Smooth muscle cell (in vitro differentiated cells): ENCODE measurements around the gene CFAP74. TPM values are rescaled to one million over a fixed set of nuclear protein-coding genes. Genes with fewer than 3 reads are reported as not detected.

ENCODE experiments used
- DNase-seq: peaks from one replicate; lab custom pipeline; 2025; ENCODE audit not compliant: unreplicated experiment; lab: John Stamatoyannopoulos, UW
- H2AFZ ChIP-seq: fragments of 200-600 bp; sonication (generic); 2 replicates; pipeline ENCODE4 v1.6.0; 2016; ENCODE audit warnings: antibody characterized with exemption, low read depth, mild to moderate bottlenecking
- H3F3A ChIP-seq: fragments of 200-600 bp; sonication (generic); 2 replicates; pipeline ENCODE4 v1.6.0; 2017; ENCODE audit warnings: antibody characterized with exemption, low read depth
- H3K27ac ChIP-seq: fragments of 200-600 bp; sonication (generic); 2 replicates; pipeline ENCODE4 v1.5.1; 2016; ENCODE audit warnings: low read depth, mild to moderate bottlenecking
- H3K27me3 ChIP-seq: fragments of 200-600 bp; sonication (generic); 2 replicates; pipeline ENCODE4 v1.6.1; 2016; ENCODE audit warnings: low read depth, mild to moderate bottlenecking
- H3K36me3 ChIP-seq: fragments of 200-600 bp; sonication (generic); 2 replicates; pipeline ENCODE4 v1.5.1; 2016; ENCODE audit warnings: low read depth
- H3K4me1 ChIP-seq: fragments of 200-600 bp; sonication (generic); 2 replicates; pipeline ENCODE4 v1.5.1; 2016; ENCODE audit warnings: low read depth
- H3K4me2 ChIP-seq: fragments of 200-600 bp; sonication (generic); 2 replicates; pipeline ENCODE4 v1.6.0; 2016; ENCODE audit warnings: mild to moderate bottlenecking
- H3K4me3 ChIP-seq: fragments of 200-600 bp; sonication (generic); 2 replicates; pipeline ENCODE4 v1.5.1; 2016; ENCODE audit warnings: mild to moderate bottlenecking
- H3K79me2 ChIP-seq: fragments of 200-600 bp; sonication (generic); 2 replicates; pipeline ENCODE4 v1.6.0; 2016; ENCODE audit warnings: low read depth, mild to moderate bottlenecking
- H3K9ac ChIP-seq: fragments of 200-600 bp; sonication (generic); 2 replicates; pipeline ENCODE4 v1.6.0; 2016; ENCODE audit warnings: low read depth
- H3K9me3 ChIP-seq: fragments of 200-600 bp; sonication (generic); replicated peaks from 2 replicates; pipeline ENCODE4 v1.5.1; 2016; ENCODE audit warnings: low read depth
- H4K20me1 ChIP-seq: fragments of 200-600 bp; sonication (generic); 2 replicates; pipeline ENCODE4 v1.6.0; 2016; ENCODE audit warnings: low read depth
- CTCF ChIP-seq: fragments of 200-600 bp; sonication (generic); IDR thresholded peaks from 2 replicates; pipeline ENCODE4 v1.5.1; 2017; ENCODE audit warnings: borderline replicate concordance, mild to moderate bottlenecking, antibody characterized with exemption; ENCODE audit not compliant: insufficient read depth, poor library complexity, severe bottlenecking
- WGBS: methylation state at CpG from one replicate; pipeline ENCODE4 v1.1.7; 2016; ENCODE audit warnings: low lambda C conversion rate; 5-methylcytosine and 5-hydroxymethylcytosine counted together
- polyA plus RNA-seq: library from polyadenylated mRNA; unstranded; fragments of >200 nt; fragmentation: Nextera tagmentation; extraction: Ambion mirVana; gene quantifications from 2 replicates; pipeline ENCODE4 v1.2.1, GENCODE V29; 2016
- total RNA-seq: library from RNA; depleted of rRNA; stranded (reverse); fragments of >200 nt; gene quantifications from 2 replicates; pipeline ENCODE4 v1.2.3, GENCODE V29; 2014

The CFAP74 gene
- total and polyA plus RNA-seq, 2 experiments from 2014 or later = not detected

DNA sequence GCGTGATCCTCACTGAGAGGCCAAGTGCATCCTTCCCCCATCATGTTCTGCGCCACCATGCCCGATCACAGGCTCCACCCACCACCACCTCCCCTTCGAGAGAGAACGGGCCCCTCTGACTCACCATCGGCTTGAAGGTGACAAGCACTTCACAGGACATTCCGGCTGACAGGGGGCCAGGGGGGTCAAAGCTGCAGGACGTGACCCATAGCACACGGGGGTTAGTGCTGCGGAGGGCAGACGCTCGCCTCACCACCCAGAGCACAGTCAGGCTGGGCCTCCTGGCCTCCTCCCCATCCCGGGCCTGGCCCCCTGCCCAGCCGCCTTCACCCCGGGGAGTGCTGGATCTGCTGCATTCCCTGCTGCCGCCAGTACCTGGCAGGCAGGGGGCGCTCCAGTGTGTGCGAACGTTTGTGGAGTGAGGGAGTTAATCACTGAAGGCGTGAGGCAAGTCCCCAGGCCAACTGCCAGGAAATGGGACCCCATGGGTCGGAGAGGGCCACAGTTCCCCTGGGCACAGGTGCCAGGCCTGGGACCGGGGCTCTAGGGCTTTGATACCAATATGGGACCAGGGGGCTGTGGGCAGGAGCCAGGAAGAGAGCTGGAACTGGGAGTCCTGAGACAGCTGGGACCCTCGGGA lies 43.6 kb downstream of the CFAP74 start:
- Histone ChIP-seq H3K4me3 (no peak overlapping the region), H2AFZ (no peak overlapping the region), H3K4me2 (peak overlapping the region; percentile 72), H3K27me3 (no peaks in the 10 kb centered on the region), H3F3A (no peaks in the 10 kb centered on the region), H3K36me3 (no peaks in the 10 kb centered on the region), H4K20me1 (no peaks in the 10 kb centered on the region), H3K9me3 (no peaks in the 10 kb centered on the region), H3K79me2 (no peaks in the 10 kb centered on the region), H3K4me1 (no peaks in the 10 kb centered on the region), H3K9ac (no peak overlapping the region), H3K27ac (no peak overlapping the region)
- DNase-seq = peak; percentile 44
- WGBS = 12% methylated on average over 23 of the region's 23 CpGs
- peak; percentile 74 for TF ChIP-seq CTCF

DNA sequence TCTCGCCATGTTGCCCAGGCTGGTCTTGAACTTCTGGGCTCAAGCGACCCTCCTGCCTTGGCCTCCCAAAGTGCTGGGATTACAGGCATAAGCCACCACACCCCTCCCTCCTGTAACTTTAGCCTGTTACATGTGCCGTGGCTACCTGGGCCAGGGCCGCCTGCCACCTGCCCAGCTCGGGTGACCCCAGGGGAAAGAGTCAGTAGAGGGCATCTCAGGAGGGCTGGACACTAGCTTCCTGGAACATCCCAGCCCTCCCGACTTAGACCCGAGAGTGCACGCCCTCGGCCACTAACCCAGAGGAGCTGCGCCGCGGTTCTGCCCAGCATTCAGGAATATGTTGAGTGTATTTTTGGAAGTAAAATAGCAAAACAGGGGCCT lies 44.1 kb downstream of the CFAP74 start:
- H4K20me1 ChIP-seq = no peaks in the 10 kb centered on the region
- H3K9me3 ChIP-seq = no peaks in the 10 kb centered on the region
- no peak overlapping the region for H3K4me3 ChIP-seq
- peak overlapping the region; percentile 72 for H3K4me2 ChIP-seq
- no peak overlapping the region for H3K27ac ChIP-seq
- H3K4me1 ChIP-seq = no peaks in the 10 kb centered on the region
- H3K27me3 ChIP-seq = no peaks in the 10 kb centered on the region
- TF ChIP-seq CTCF = no peak
- H3K9ac ChIP-seq = no peak overlapping the region
- 85% methylated on average over 12 of the region's 12 CpGs for WGBS
- H3F3A ChIP-seq = no peaks in the 10 kb centered on the region
- DNase-seq = no peak
- no peak overlapping the region for H2AFZ ChIP-seq
- H3K79me2 ChIP-seq = no peaks in the 10 kb centered on the region
- no peaks in the 10 kb centered on the region for H3K36me3 ChIP-seq

GRCh38 chr1:1958071-1958541 lies 45.5 kb downstream of the CFAP74 start:
- Histone ChIP-seq H3K79me2 (no peaks in the 10 kb centered on the region), H3K4me2 (no peak overlapping the region), H3K4me3 (no peak overlapping the region), H3F3A (no peaks in the 10 kb centered on the region), H2AFZ (no peak overlapping the region), H3K9ac (no peak overlapping the region), H3K27ac (no peak overlapping the region), H3K36me3 (no peaks in the 10 kb centered on the region), H3K9me3 (no peaks in the 10 kb centered on the region), H4K20me1 (no peaks in the 10 kb centered on the region), H3K27me3 (no peaks in the 10 kb centered on the region), H3K4me1 (no peaks in the 10 kb centered on the region)
- WGBS = 87% methylated on average over 29 of the region's 29 CpGs
- no peak for TF ChIP-seq CTCF
- DNase-seq = no peak

DNA sequence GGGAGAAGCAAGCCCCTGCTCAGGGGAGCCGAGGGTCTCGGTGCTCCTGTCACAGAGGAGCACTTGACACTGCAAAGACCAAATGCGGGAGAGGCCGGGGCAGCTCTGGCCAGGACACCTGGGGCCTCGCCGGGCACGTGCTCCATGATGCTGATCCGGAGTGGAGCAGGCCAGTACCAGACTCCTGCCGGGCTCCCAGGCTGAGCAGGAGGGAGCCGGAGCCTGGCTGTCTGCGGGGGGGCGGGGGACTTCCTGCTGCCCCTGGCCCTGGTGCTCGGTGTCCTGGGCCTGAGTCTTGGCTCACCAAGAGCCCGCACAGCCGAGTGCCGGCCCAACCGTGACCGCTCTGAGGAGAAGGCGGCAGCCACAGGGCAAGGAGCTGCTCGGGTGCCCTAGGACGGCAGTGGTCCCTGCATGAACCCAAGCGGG lies 46.0 kb downstream of the CFAP74 start:
- TF ChIP-seq CTCF = no peak
- Histone ChIP-seq H3K4me1 (no peaks in the 10 kb centered on the region), H3K4me3 (no peak overlapping the region), H3F3A (no peaks in the 10 kb centered on the region), H3K9ac (no peak overlapping the region), H3K27me3 (no peaks in the 10 kb centered on the region), H3K4me2 (no peak overlapping the region), H3K79me2 (no peaks in the 10 kb centered on the region), H4K20me1 (no peaks in the 10 kb centered on the region), H2AFZ (no peak overlapping the region), H3K27ac (no peak overlapping the region), H3K36me3 (no peaks in the 10 kb centered on the region), H3K9me3 (no peaks in the 10 kb centered on the region)
- 86% methylated on average over 22 of the region's 22 CpGs for WGBS
- DNase-seq = no peak
